ENCODE measurements around the gene RFC2.
"Not testable (repeated sequence)": the region's sequence is repeated elsewhere in the genome, so short reads cannot be mapped to it uniquely, and the experiment has no call there.

- TF ChIP-seq, protein P1, sequence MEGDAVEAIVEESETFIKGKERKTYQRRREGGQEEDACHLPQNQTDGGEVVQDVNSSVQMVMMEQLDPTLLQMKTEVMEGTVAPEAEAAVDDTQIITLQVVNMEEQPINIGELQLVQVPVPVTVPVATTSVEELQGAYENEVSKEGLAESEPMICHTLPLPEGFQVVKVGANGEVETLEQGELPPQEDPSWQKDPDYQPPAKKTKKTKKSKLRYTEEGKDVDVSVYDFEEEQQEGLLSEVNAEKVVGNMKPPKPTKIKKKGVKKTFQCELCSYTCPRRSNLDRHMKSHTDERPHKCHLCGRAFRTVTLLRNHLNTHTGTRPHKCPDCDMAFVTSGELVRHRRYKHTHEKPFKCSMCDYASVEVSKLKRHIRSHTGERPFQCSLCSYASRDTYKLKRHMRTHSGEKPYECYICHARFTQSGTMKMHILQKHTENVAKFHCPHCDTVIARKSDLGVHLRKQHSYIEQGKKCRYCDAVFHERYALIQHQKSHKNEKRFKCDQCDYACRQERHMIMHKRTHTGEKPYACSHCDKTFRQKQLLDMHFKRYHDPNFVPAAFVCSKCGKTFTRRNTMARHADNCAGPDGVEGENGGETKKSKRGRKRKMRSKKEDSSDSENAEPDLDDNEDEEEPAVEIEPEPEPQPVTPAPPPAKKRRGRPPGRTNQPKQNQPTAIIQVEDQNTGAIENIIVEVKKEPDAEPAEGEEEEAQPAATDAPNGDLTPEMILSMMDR (conservative IDR thresholded peaks at IDR 0.05 in 1 of 2, IDR thresholded peaks at IDR 0.05 in 1 of 2; ENCODE audit: low read depth in 1 of 2, low read length in 2 of 2): not testable (repeated sequence)
- TF ChIP-seq EZH2 (IDR thresholded peaks at IDR 0.05; ENCODE audit: low read length, missing control alignments): not testable (repeated sequence)
Observed at GRCh38 chr7:74255461-74255860, 1.3 kb upstream of the RFC2 start.
